Upper lobe of right lung (tissue), 1 donor: ENCODE results near the gene PTTG1IP. TPM values are rescaled to one million over a fixed set of nuclear protein-coding genes. Genes with fewer than 3 reads are reported as not detected.

ENCODE experiments used
- ATAC-seq: fragments of 200-7000 bp; cut with Tn5 transposase; one replicate; pipeline ENCODE4 v1.9.1; 2020; ENCODE audit warnings: mild to moderate bottlenecking, moderate library complexity
- DNase-seq: peaks from one replicate; pipeline ENCODE4 v3.0.0-alpha.2; 2020
- H3K27ac ChIP-seq: fragments of 200-600 bp; one replicate; pipeline ENCODE4 v1.8.0; 2022
- H3K27me3 ChIP-seq: fragments of 200-600 bp; one replicate; pipeline ENCODE4 v1.8.0; 2022; ENCODE audit warnings: mild to moderate bottlenecking
- H3K36me3 ChIP-seq: fragments of 200-600 bp; one replicate; pipeline ENCODE4 v1.8.0; 2022
- H3K4me1 ChIP-seq: fragments of 200-600 bp; one replicate; pipeline ENCODE4 v1.8.0; 2022
- H3K4me3 ChIP-seq: fragments of 200-600 bp; one replicate; pipeline ENCODE4 v1.8.0; 2022; ENCODE audit warnings: mild to moderate bottlenecking
- H3K9me3 ChIP-seq: fragments of 200-600 bp; one replicate; pipeline ENCODE4 v1.8.0; 2022
- CTCF ChIP-seq: fragments of 200-600 bp; IDR thresholded peaks from one replicate; pipeline ENCODE4 v1.8.0; 2022; ENCODE audit warnings: antibody characterized with exemption
- intact Hi-C: fragments of 100-400 bp; cut with DNase I; formaldehyde crosslinking; loops from one replicate; pipeline ENCODE4 v1.11.0; 2022
- total RNA-seq: library from RNA; stranded (reverse); fragmentation: NEBNext Ultra II Directional; extraction: Animal tissue kit (Norgen Biotek cat#: 25700); gene quantifications from one replicate; pipeline ENCODE4 v1.2.1, GENCODE V29; 2021
- donor health status: DM: no; HTN: yes; CAD: no; lungs with severe emphysema.

Gene PTTG1IP
- total RNA-seq, 1 donor from 2014 or later = 244 TPM

GRCh38 chr21:44816761-44817505 is 56.6 kb downstream of the PTTG1IP start:
- no peak for TF ChIP-seq CTCF
- Histone ChIP-seq H3K27me3 (no peaks in the 10 kb centered on the region), H3K9me3 (peaks cover 1% of the 10 kb centered on the region), H3K36me3 (peaks cover 18% of the 10 kb centered on the region), H3K27ac (no peak overlapping the region), H3K4me1 (peaks cover 13% of the 10 kb centered on the region), H3K4me3 (peak overlapping the region; percentile 71)
- ATAC-seq = peak; percentile 0
- intact Hi-C loops = no loop called here
- no peak for DNase-seq

DNA sequence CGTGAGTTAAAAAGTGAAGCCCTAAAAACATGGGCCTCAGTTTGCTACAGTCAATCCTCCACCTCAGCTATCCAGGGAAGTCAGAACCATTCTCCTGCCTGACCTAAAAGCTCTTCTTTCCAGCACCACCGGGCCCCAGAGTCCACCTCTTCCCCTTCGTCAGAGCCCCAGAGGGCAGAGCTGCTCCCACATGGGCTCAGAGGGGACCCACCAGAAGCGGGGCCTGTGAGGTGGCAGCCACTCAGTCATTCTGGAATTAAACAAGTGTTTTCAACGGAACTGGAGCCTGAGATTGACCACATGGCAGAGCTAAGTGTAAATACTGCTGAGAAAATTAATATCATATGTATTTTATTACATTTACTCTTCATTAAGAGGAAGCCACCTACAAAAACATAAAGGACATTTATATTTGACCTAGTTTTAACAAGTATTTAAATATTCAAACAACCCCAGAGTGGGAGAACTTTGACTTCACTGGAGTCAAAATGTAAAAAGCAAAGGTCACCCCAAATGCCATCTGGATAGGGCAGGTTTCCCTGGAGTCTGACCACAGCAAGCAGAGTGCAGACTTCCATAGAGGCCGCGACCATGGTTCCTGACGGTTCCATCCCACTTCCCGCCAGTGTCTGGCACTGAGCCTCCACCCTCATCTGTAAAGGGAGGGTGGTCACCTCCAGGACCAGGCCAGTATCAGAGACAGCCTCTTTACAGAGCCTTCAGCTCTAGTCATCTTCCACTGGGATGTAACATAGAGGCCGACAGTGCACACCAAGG is 57.5 kb downstream of the PTTG1IP start:
- ATAC-seq (no peak), DNase-seq (no peak)
- Histone ChIP-seq H3K27me3 (no peaks in the 10 kb centered on the region), H3K9me3 (no peaks in the 10 kb centered on the region), H3K27ac (no peak overlapping the region), H3K36me3 (peaks cover 18% of the 10 kb centered on the region), H3K4me3 (no peak overlapping the region), H3K4me1 (peaks cover 13% of the 10 kb centered on the region)
- intact Hi-C loops = no loop called here
- no peak for TF ChIP-seq CTCF

GRCh38 chr21:44815225-44815624 is 58.3 kb downstream of the PTTG1IP start:
- Histone ChIP-seq H3K4me1 (peaks cover 13% of the 10 kb centered on the region), H3K36me3 (peaks cover 21% of the 10 kb centered on the region), H3K27ac (no peak overlapping the region), H3K4me3 (no peak overlapping the region), H3K27me3 (no peaks in the 10 kb centered on the region), H3K9me3 (no peaks in the 10 kb centered on the region)
- no peak for TF ChIP-seq CTCF
- ATAC-seq (no peak), DNase-seq (no peak)
- intact Hi-C loops = no loop called here

- ATAC-seq = no peak
- TF ChIP-seq CTCF = no peak
- intact Hi-C loops = no loop called here
Observed at GRCh38 chr21:44814498-44815023, 58.9 kb downstream of the PTTG1IP start.

GRCh38 chr21:44813727-44814126 is 59.8 kb downstream of the PTTG1IP start:
- no peak overlapping the region for H3K4me3 ChIP-seq
- H3K4me1 ChIP-seq = peaks cover 13% of the 10 kb centered on the region
- no peaks in the 10 kb centered on the region for H3K27me3 ChIP-seq
- ATAC-seq = no peak
- H3K9me3 ChIP-seq = no peaks in the 10 kb centered on the region
- TF ChIP-seq CTCF = no peak
- H3K27ac ChIP-seq = no peak overlapping the region
- peaks cover 36% of the 10 kb centered on the region for H3K36me3 ChIP-seq
- intact Hi-C loops = no loop called here
- DNase-seq = no peak

More at GRCh38 chr21:44814498-44815023, 58.9 kb downstream of the PTTG1IP start:
- DNase-seq = no peak
- Histone ChIP-seq H3K27ac (no peak overlapping the region), H3K4me3 (no peak overlapping the region), H3K27me3 (no peaks in the 10 kb centered on the region), H3K36me3 (peaks cover 28% of the 10 kb centered on the region), H3K9me3 (no peaks in the 10 kb centered on the region), H3K4me1 (peaks cover 13% of the 10 kb centered on the region)
